ENCODE data around the gene MAPK1.

DNA sequence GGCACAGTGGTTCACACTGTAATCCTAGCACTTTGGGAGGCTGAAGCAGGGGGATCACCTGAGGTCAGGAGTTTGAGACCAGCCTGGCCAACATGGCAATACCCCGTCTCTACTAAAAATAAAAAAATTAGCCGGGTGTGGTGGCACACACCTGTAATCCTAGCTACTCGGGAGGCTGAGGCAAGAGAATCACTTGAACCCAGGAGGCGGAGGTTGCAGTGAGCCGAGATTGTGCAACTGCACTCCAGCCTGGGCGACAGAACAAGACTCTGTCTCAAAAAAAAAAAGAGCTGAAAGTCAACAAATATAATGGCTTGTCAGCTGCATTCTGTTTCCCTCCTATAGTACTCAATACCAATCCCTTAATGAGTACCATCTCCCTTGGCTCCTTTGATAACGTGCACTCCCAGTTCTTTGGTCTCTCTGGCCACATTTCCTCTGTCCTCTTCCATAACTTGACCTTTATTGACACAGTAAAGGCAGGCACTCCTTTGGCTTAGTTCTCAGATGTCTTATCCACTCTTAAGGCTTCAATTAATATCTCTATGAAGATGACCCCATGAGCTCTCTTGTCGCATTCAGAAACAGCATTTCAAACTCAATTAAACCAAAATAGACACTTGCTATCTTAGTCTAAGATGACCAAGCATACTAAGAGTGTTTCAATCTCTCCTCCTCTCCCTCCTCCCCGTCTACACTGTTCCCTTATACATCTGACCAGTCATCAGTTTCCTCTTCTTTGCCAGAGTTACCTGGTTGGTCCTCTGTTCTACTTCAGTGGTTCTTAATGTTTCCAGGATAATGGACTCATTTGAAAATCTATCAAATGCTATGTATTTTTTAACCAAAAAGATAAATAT, 4.8 kb downstream of the MAPK1 start:
- TF ChIP-seq GATA2 (IDR thresholded peaks at IDR 0.05; ENCODE audit: low read depth, low read length) (no peak), GATA3 (IDR thresholded peaks at IDR 0.05; ENCODE audit: low read depth, low read length) (no peak)

Data from SH-SY5Y (cell line).